HuH-7.5 (cell line): ENCODE results near the gene AUTS2.

Source experiments
- DNase-seq: peaks from one replicate; pipeline ENCODE4 v3.0.0; 2011; ENCODE audit warnings: low spot score

Gene AUTS2

DNA sequence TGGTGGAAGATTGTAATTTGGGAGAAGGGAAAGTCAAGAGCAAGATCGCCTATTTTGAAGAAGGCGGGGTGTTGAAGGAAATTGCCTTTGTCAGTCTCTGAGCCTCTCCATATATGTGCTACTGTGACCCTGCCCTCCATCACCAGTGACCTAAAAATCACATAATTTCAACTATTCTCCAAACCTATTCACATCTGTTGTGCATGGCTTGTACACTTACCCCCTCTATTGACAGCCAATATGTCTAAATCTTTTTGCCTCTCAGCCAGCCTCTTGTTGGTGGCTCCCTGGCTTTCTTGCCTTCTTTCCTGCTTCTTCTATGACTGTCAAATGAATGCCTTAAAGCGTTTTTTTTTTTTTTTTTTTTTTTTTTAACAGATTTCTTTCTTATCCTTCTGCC, 295.6 kb downstream of the AUTS2 start:
- DNase-seq, result no peak

DNA sequence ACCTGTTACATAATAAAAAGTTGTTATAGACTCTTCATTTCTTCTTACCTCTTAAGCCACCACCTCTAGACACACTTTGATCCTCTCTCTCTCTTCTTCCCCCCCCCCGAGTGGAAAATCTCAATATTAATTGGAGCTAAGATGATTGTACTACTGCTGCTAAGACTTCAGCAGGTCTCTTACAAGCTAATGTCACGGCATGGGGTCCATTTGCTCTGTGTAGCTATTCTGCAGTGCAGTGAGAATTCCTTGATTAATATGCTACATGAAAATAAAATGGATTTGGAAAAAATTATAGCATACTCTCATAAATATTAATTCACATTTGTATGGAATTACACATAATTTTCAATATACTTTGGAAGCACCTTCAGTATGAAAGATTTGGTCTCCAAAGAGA, 297.2 kb downstream of the AUTS2 start:
- DNase-seq, result no peak

DNA sequence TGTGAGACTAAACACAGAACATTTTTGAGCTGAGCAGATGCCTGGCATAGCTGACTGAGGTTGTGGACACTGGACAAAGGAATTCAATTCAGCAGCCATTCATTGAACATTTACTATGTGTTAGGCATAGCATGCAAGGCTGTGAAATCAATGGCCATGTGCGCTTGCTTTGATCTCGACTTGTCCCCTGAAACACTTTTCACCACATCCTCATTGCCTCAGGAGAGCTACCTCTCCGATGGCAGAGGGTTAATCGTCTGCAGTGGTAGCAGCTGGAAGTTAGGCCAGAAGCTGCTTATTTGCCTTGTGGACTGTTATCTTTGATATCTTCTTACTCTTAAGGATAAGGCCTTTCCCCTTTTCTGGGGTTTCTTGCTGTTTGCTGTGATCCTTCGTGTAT, 297.8 kb downstream of the AUTS2 start:
- no peak for DNase-seq

DNA sequence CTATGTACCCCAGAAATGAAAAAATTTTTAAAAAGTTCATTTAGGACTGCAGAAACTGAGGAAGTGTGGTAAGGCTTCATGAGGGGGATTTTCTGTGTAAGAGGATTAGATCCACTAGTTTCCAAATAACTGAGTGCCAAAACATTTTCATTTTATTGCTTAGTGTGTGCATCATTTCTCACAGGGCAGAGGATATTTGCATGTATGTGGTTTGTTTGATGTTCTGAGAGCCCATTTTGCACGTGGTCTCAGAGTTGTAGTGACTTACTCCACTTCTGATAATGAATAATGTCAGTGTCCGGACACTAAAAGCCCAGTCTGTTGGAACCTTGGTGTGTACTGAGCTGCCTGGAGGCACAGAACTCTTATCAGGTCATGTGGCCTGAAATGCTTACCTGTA, 299.9 kb downstream of the AUTS2 start:
- DNase-seq, result no peak

DNA sequence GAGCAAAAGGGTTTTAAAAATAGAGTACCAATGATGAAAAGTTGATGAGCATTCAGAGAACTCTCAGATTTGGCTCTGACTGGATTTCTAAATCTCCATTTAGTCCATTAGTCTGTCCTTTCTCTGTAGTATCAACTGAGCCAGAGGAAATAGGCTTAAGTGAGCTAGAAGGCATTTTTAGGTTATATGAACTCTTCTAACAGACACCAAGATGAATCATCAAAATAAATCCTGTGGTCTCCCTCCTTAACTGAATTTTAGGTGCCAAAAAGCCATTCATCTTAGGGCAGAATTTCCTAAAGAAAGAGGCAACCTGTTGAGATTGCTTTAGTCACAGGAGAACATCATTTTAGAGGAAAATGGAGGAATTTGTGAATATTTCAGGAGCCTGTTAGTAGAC, 305.1 kb downstream of the AUTS2 start:
- no peak for DNase-seq

DNA sequence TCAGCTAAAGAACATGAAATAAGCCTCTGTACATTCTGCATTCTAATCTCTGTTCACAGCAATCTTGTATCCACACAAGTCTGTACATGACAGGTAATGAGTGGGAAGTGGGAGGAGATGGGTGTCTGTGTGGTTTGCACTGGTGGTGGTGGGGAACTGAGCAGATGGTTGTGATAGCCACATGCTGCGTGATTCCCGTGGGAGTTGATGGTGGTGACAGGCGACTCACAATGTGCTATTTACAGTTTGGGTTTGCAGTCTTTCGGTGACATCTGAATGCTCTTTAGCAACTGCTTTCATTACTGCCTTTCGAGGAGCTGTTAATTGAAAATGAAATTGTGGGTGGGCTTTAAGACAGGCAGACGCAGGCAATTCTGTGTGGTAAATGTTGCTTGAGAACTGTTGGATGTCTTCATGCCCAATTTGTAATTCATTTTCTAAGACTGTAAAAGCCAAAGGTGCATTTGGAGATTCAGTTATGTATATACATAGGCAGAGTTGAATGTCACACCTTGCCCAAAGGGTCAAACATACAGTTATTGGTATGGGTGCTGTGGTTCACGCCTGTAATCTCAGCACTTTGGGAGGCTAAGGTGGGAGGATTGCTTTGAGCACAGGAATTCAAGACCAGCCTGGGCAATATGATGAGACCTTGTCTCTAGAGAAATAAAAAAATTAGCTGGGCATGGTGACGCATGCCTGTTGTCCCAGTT, 308.2 kb downstream of the AUTS2 start:
- DNase-seq, result no peak

DNA sequence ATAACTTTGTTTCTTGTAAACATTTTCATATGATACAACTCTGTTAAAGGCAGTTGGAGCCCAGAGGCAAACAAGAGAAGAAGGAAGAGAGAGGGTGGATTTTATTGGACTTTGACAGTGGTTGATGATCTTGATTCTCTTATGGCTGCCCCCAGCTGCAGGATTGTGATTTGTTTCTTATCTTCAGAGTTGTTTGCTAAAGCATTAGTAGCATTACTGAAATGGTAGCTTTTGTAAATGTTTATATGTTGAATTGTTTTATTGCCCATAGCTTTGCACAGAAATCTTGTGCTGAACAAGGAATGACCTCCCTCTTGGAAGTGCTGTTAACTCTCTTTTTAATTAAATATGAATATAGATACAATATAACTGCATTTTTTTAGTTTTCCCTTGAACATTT, 309.4 kb downstream of the AUTS2 start:
- DNase-seq, result no peak

DNA sequence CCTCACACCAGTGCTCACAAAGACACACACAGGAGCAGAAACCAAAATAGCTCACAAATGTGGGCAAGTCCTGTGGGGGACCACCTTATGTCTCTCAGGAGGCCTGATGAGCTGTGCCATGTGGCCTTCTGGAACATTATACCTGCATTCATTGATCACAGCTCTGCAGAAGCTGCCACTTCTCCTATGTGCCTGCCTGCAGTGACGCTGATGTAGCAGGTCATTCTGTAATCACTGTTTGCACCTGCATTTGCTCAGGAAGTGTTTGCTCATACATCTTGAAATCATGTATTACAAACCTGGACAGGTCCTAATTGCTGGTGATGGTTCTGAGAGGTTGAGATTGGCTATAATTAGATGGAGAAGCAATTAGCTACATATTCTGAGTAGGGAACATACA, 310.2 kb downstream of the AUTS2 start:
- DNase-seq, result no peak

DNA sequence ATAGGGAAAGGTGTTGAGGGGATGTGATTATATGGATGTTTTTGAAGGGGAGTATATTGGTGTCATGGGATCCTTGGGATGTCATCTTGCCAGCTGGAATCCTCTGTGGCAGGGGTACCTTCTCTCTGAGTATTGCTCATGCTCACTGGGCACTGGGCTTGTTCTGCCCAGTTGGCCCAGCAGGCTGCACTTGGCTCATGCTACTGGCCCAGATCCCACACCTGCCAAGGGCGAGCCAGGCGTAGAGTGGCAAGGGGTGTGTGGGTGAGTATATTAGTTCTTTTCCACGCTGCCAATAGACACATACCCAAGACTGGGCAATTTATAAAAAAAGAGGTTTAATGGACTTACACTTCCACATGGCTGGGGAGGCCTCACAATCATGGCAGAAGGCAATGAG, 311.9 kb downstream of the AUTS2 start:
- no peak for DNase-seq

DNA sequence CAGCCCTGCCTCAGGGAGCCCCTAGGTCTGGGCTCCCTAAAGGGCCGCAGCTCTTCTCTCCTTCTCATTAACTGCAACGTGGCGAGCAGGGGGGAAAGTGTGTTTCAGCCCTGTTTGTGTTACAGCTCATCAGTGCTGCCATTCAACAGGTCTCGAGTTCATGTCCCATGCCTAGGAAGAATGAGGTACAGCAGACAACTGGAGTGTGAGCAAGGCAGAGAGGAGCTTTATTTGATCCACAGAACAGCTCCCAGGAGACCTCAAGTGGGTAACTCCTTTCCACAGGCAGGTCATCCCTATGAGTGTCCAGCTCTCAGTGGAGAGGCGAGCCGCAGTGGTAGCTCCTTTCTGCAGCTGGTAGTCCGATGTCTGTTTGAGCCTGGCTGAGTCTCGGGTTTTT, 313.1 kb downstream of the AUTS2 start:
- no peak for DNase-seq

DNA sequence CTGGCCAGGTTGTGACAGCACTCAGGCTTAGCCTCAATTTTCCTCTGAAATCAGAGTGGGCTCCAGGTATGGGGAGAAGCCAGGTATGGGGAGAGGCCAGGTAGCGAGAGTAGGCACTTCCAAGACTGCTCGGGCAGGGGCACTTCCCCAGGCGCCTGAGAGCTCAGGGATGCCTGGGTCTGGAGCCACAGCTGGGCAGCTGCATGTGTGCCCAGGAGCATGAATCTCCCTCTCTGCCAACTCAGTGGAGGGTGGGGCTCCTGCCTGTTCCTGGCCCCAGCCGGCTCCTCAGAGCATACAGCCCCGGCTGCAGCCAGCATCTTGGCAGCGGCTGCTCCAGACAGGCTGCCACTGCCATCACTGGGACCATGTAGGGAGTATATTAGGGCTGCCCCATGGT, 313.9 kb downstream of the AUTS2 start:
- DNase-seq, result no peak

DNA sequence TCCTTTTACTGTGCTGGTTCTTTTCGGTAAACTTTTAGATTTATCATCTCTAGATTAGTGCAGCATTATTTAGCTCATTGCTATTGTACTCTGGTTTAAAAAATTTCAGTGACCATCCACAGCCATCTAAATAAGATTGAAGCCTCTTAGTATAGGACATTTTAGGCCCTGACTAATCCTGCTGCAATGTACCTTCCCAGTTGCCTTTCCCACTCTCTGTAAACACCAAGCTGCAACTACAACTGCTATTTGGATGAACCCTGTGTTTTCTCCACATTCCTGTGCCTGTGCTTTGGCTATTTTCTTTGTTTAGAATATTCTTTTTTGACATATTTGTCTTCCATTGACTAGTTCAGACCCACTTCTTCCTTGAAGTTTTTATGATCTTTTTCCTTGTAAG, 314.6 kb downstream of the AUTS2 start:
- DNase-seq, result no peak

DNA sequence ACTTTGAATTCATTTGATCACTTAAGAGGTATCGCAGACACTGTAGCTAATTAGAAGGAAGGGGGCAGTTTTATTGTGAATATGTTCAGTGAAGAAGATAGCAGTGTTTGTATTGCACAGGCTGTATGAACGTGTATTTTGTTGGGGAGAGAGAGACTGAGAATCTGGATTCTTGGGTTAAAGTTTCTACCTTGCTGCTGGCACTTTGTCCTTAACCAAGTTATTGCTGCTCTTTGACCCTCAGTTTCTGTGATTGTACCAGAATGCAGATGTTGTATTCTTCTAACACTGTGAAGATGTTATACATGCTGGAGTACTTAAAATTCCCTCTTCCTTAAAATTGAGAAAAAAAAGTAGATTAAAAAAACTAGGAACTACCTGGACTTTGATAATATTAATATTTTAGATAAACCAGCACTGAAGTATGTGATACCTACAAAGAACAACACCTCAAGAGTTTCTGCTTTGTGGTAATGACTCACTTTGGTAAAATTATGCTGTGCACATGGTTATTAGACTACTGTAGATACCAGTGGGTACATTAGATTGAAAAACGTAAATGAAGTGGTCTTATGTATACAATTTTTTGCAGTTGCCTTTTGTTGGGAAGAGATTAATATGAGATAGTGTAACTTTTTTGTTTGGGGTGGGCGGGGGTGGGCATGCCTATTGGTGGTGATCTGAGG, 321.3 kb downstream of the AUTS2 start:
- no peak for DNase-seq

DNA sequence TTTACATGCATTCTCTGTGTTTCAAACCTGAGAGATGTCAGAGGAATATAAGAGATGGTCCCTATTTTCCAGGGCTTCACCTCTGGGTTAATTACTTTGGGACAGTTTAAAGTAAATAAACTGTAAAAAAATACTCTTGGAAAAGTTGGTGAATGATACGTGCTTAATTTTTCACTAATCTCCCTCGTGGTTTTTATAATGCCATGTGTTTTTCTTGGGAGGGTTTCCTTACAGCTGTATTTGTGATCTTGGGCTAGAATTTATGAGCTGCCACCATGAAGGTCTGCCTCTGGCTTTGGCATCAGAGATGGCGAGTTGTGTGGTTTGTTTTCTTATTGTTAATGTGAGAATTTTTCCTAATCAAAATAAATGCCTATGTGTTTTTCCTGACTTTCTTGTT, 322.5 kb downstream of the AUTS2 start:
- DNase-seq, result no peak

DNA sequence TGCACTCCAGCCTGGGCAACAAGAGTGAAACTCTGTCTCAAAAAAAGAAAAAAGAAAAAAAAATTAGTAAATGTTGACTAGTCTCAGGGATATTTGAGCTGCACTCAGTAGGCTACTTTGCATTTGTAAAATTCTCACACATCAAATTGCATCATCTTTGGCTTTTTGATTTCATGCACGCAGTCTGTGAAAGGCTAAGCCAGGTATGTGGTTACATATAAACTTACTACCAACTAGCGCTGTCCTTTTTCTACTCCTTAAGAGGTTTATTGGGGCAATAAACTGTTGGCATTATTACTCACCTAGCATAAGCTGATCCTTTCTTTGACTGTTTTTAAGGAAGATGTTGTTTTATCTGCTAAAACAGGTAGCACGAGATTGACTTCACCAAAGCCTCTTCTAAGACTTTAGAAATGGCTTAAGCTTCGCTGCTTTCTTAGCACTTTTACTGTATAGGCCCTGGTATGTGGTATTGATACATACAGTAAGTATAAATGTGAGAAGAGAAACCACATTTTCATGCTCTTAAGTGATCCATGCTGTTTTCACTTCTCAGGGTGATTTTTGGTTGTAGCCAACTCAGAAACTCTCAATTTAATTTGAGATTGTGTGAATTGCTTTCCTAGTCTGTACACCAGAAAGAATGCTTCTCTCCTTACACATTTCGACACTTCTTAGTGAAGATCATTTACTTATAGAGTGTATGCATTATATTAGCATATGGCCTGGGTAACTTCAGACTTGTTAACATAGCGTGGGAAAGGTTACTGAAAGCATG, 323.9 kb downstream of the AUTS2 start:
- DNase-seq, result no peak

DNA sequence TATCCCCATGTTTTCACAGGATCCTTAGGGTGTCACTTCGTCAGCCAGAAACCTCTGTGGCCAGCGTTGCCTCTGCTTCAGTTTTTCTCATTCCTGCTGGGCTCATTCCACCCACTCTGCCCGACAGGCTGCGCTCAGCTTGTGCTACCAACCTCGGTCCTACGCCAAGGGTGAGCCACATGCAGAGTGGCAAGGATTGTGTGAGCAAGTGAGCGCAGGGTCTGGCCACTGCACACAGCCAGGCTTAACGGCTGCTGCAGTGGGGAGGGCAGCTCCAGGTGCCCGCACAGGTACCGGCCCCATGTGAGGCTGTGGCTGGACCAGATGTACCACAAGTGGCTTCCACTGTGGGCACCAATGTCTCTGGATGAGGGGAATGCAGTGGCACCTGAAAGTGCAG, 329.2 kb downstream of the AUTS2 start:
- no peak for DNase-seq

DNA sequence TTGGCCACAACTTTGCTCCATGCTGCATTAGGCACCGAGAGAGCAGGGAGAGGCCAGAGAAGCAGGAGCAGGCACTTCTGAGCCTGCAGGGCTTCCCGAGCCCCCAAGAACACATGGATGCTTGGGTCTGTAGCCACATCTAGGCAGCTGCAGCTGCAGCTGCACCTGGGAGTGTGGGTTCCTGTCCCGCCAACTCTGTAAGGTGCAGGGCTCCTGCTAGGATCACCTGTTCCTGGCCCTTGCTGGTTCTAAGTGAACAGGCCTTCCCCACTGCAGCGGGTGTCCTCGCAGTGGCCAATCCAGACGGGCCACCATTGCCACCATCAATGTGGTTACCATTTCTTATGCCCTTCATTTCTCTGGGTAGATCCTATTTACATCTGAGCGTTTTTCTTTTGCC, 330.3 kb downstream of the AUTS2 start:
- DNase-seq, result no peak

DNA sequence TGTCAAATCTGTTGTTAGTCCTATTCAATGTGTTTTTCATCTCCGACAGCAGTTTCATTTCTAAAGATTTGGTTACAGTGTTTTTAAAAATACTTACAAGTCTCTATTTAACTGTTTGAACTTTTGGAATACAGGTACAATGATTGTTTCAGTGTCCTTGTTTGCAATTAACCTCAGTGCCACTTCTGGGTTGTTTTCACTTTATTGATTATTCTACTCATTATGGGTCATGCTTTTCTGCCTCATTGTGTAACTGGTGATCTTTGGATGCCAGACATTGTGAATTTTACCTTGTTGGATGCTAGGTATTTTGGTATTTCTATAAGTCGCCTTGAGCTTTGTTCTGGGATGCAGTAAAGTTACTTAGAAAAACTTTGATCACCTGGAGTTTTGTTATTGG, 331.3 kb downstream of the AUTS2 start:
- DNase-seq, result no peak

DNA sequence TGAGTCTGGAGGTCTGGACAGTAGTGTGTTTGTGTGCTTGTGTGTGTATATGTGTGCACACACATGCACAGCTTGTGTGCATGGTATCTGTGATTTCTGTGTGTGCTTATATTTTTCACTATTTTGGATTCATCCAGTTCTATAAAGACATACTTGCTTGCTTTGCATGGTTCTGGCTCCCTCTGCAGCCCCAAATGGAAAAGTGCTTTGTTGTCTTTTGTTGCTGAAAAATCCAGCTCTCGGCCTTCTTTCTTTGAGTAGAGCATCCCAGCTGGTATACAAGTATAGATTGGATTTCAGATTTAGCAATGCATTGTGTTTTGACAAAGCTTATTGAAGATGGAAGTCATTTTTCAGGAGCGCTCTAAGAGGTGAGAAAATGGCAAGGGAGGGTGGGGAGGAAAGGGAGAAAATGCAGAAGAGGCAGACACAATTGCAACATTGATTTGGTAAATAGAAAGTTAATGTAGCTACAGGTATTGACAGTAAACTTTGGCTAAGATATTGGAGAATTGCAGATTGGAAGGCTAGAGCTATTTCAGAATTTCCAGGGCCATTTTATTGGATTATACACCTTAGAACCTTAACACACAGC, 333.9 kb downstream of the AUTS2 start:
- no peak for DNase-seq

DNA sequence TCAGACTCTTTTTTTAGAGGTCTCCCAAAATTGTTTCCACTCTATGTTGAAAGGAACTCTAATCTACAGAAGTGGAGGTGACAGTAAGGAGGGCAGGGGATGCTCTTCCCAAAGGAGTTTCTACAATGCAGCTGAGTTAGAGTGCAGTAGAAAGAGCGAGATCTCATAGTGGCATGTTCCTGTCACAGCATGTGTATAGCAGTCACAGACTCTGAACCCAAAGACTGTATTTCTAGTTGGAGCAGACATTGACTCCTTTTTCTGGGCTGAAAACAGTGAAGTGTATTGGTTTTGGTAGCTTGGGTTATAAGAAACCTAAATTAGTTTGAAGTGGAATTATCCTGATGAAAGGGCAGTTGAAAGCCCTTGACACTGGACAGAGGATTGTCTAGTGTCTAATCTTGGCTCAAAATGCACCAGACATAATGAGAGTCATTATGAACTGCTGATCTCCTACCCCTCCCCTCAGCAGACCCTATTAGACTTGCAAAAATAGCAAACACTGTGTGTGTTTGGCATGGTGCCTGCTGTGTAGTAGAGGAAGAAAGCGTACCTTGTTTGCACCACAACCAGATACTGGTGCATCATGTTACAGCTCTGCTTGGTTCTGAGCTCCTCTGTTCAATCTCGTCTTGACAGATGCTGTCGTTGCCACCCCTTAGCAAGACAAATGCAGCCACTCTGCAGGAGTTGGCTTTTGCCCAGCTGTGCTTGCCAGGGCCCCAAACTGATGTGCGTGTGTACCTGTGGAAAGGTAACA, 336.0 kb downstream of the AUTS2 start:
- no peak for DNase-seq

DNA sequence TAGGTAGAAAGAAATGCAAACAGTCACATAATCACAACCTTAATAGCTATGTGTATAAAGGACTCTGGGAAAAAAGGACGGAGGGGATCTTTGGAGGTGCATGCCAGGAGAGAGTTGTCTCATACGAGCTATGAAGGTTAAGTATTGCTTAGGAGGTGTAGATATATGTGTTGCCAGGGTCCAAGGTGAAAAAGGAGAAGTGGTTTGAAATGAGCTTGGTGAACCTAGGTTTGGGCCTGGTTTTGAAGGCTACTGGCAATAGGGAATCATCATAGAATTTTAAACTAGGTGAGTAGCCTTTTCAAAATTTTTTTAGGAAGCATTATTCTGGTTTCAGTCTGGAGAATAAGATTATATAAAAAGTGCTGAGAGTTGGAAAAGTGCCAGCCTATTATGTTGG, 336.8 kb downstream of the AUTS2 start:
- DNase-seq, result no peak

DNA sequence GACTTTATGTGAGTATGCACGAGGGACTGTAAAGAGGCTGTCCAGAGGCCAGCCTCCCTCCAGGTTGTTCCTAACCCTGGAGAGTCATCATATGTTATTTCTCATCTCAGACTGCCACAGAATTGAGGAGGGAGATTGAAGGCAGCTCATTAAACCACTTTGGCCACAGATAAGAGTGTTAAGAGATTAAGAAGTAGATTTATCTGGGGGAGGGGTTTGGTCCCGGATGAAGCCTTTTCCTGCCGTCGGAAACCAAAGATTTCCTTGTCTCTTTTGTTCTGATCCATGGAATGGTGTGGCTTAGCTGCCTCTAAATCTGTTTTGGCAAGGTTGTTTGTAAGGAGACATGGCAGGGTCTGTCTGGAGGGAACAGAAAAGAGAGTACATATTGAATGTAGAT, 338.8 kb downstream of the AUTS2 start:
- no peak for DNase-seq
